Measurements from ENCODE around the gene SOX9. TPM values are rescaled to one million over a fixed set of nuclear protein-coding genes. Genes with fewer than 3 reads are reported as not detected.

Gene SOX9
- 10.9 TPM for polyA plus RNA-seq (2013, experiment 1 of 2)
- polyA plus RNA-seq (2013, experiment 2 of 2) = 18.8 TPM

- Histone ChIP-seq H3K27me3 (ENCODE audit: insufficient read depth, low read length) (peaks cover 83% of the 10 kb centered on the region), H3K4me1 (ENCODE audit: insufficient read depth, low read length) (peaks cover 34% of the 10 kb centered on the region), H3K27ac (ENCODE audit: low read depth, low read length) (no peak within 1 kb of the TSS), H3K4me3 (ENCODE audit: low read length) (peak within 1 kb of the TSS; percentile 79), H3K9me3 (ENCODE audit: insufficient read depth, low read depth, low read length) (no peaks in the 10 kb centered on the region), H3K9ac (ENCODE audit: low read depth, low read length) (peak within 1 kb of the TSS; percentile 55), H3K36me3 (ENCODE audit: insufficient read depth, low read length) (peaks cover 7% of the 10 kb centered on the region; the same call in 1 of the 2 replicates)
- WGBS = 0% methylated on average over 21 of the region's 27 CpGs
Measured at GRCh38 chr17:72120642-72121163, at the start of gene SOX9. TSS of gene SOX9 (plus strand) at chr17:72121020. CDS start at chr17:72121392, 372 bp downstream.

DNA sequence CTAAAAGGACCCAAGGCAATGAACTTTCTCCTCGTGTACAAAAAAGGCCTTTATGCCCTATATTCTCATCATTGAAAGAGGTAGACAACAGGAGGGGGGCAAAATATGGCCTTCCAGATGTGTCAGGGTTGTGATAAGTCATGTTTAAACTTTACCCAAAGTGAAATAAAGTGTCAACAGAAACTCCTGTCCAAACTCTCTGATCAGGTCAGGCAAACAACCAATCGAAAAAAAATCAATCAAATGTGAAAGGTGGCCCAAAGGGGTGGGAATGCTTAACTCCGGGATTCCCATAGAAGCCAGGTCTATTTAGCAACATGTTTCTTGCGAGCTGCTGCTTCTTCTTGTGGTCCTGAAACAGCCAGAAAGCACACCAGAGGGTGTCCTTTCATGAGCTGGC lies 49.5 kb upstream of the SOX9 start:
- Histone ChIP-seq H3K36me3 (ENCODE audit: insufficient read depth, low read length) (no peaks in the 10 kb centered on the region), H3K4me1 (ENCODE audit: insufficient read depth, low read length) (no peaks in the 10 kb centered on the region), H3K9me3 (ENCODE audit: insufficient read depth, low read depth, low read length) (no peaks in the 10 kb centered on the region), H3K9ac (ENCODE audit: low read depth, low read length) (no peak overlapping the region), H3K4me3 (ENCODE audit: low read length) (no peak overlapping the region), H3K27me3 (ENCODE audit: insufficient read depth, low read length) (no peaks in the 10 kb centered on the region), H3K27ac (ENCODE audit: low read depth, low read length) (no peak overlapping the region)
- 86% methylated on average over 4 of the region's 4 CpGs for WGBS

GRCh38 chr17:72075995-72076677 lies 44.7 kb upstream of the SOX9 start:
- no peaks in the 10 kb centered on the region for H3K9me3 ChIP-seq (ENCODE audit: insufficient read depth, low read depth, low read length)
- H3K27me3 ChIP-seq (ENCODE audit: insufficient read depth, low read length) = no peaks in the 10 kb centered on the region
- no peak overlapping the region for H3K4me3 ChIP-seq (ENCODE audit: low read length)
- 89% methylated on average over 7 of the region's 7 CpGs for WGBS
- H3K27ac ChIP-seq (ENCODE audit: low read depth, low read length) = no peak overlapping the region
- no peak overlapping the region for H3K9ac ChIP-seq (ENCODE audit: low read depth, low read length)
- H3K36me3 ChIP-seq (ENCODE audit: insufficient read depth, low read length) = no peaks in the 10 kb centered on the region
- no peaks in the 10 kb centered on the region for H3K4me1 ChIP-seq (ENCODE audit: insufficient read depth, low read length)

DNA sequence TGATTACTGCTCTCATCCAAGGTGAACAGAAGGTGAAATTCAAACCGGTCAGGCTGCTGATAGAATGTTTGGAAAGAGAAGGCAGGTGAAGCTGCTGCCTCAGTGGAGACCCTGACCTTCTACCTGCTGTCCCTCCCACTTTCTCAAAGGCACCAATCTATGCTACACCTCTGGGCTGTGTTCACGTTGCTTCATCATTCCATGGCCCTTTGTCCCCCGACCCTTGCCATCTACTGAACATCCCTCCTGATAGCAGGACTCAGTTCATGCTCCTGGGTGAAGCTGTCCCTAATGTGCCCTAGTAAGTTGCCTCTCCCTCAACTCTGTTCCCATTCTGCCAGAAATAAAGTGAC lies 44.2 kb upstream of the SOX9 start:
- Histone ChIP-seq H3K27me3 (ENCODE audit: insufficient read depth, low read length) (no peaks in the 10 kb centered on the region), H3K4me3 (ENCODE audit: low read length) (no peak overlapping the region), H3K27ac (ENCODE audit: low read depth, low read length) (no peak overlapping the region), H3K9ac (ENCODE audit: low read depth, low read length) (no peak overlapping the region), H3K36me3 (ENCODE audit: insufficient read depth, low read length) (no peaks in the 10 kb centered on the region), H3K4me1 (ENCODE audit: insufficient read depth, low read length) (no peaks in the 10 kb centered on the region), H3K9me3 (ENCODE audit: insufficient read depth, low read depth, low read length) (no peaks in the 10 kb centered on the region)
- WGBS = 92% methylated on average over 3 of the region's 3 CpGs

DNA sequence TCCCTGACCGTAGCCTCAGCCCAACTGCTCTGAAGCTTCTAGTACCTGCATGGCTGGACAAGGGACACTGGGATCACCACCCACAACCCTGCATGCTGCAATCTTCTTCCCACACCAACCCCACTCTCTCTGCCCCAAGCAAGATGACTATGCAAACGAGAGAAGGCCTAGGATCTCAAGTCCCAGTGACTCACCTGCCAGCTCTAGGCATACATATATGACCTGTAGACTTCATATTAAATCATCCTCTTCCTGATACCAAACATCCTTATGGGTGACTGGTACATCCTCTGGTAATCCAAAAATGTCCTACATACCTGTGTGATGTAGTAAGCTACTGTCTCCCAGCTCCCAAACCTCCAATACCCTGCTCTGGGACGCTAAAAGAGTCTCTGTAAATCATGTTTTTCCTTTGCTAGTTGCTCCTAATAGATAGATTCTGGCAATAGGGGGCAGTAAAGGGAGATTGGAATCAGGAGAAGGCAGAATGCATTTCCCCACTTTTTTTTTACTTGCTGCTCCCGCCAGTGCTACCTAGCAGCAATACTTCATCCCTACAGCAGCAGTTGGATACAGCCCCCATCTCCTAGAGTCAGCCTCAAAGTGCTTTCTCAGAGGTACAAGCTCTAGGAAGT lies 43.4 kb upstream of the SOX9 start:
- H3K9ac ChIP-seq (ENCODE audit: low read depth, low read length) = no peak overlapping the region
- WGBS = 88% methylated on average over 4 of the region's 4 CpGs
- H3K36me3 ChIP-seq (ENCODE audit: insufficient read depth, low read length) = no peaks in the 10 kb centered on the region
- H3K9me3 ChIP-seq (ENCODE audit: insufficient read depth, low read depth, low read length) = no peaks in the 10 kb centered on the region
- no peaks in the 10 kb centered on the region for H3K4me1 ChIP-seq (ENCODE audit: insufficient read depth, low read length)
- H3K27me3 ChIP-seq (ENCODE audit: insufficient read depth, low read length) = no peaks in the 10 kb centered on the region
- no peak overlapping the region for H3K4me3 ChIP-seq (ENCODE audit: low read length)
- no peak overlapping the region for H3K27ac ChIP-seq (ENCODE audit: low read depth, low read length)

- Histone ChIP-seq H3K9me3 (ENCODE audit: insufficient read depth, low read depth, low read length) (no peaks in the 10 kb centered on the region), H3K27me3 (ENCODE audit: insufficient read depth, low read length) (no peaks in the 10 kb centered on the region), H3K36me3 (ENCODE audit: insufficient read depth, low read length) (no peaks in the 10 kb centered on the region), H3K4me1 (ENCODE audit: insufficient read depth, low read length) (no peaks in the 10 kb centered on the region), H3K9ac (ENCODE audit: low read depth, low read length) (no peak overlapping the region), H3K4me3 (ENCODE audit: low read length) (no peak overlapping the region), H3K27ac (ENCODE audit: low read depth, low read length) (no peak overlapping the region)
- 83% methylated on average over 3 of the region's 3 CpGs for WGBS
Measured at GRCh38 chr17:72079700-72080099, 41.1 kb upstream of the SOX9 start.

GRCh38 chr17:72087876-72088275 lies 32.9 kb upstream of the SOX9 start:
- WGBS = 100% methylated on average over 1 of the region's 1 CpG
- Histone ChIP-seq H3K27ac (ENCODE audit: low read depth, low read length) (no peak overlapping the region), H3K9ac (ENCODE audit: low read depth, low read length) (no peak overlapping the region), H3K4me1 (ENCODE audit: insufficient read depth, low read length) (no peaks in the 10 kb centered on the region), H3K4me3 (ENCODE audit: low read length) (no peak overlapping the region), H3K9me3 (ENCODE audit: insufficient read depth, low read depth, low read length) (no peaks in the 10 kb centered on the region), H3K27me3 (ENCODE audit: insufficient read depth, low read length) (no peaks in the 10 kb centered on the region), H3K36me3 (ENCODE audit: insufficient read depth, low read length) (no peaks in the 10 kb centered on the region)

- H3K36me3 ChIP-seq (ENCODE audit: insufficient read depth, low read length) = no peaks in the 10 kb centered on the region
- H3K9ac ChIP-seq (ENCODE audit: low read depth, low read length) = no peak overlapping the region
- H3K27me3 ChIP-seq (ENCODE audit: insufficient read depth, low read length) = no peaks in the 10 kb centered on the region
- H3K4me3 ChIP-seq (ENCODE audit: low read length) = no peak overlapping the region
- H3K27ac ChIP-seq (ENCODE audit: low read depth, low read length) = no peak overlapping the region
- no peaks in the 10 kb centered on the region for H3K9me3 ChIP-seq (ENCODE audit: insufficient read depth, low read depth, low read length)
- WGBS = 91% methylated on average over 5 of the region's 7 CpGs
- H3K4me1 ChIP-seq (ENCODE audit: insufficient read depth, low read length) = peaks cover 6% of the 10 kb centered on the region; the same call in 1 of the 2 replicates
Measured at GRCh38 chr17:72089453-72089987, 31.3 kb upstream of the SOX9 start.

DNA sequence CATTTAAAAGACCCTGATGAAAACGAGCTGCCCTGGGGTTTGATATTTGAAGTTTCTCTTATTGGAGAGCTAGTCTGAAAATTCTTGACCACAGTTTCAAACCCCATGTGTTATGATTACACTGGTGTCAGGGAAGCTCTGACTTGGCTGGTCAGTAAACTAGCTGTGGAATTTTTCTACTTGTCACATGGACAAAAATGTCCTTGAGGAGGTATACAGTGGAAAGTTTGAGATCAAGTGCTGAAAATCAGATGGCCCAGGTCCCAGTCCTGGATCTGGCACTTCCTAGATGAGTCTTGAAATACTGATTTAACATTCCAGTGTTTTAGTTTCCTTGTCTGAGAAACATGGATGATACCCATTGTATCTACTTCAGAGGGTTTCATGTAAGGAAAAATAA lies 30.7 kb upstream of the SOX9 start:
- WGBS = 97% methylated on average over 1 of the region's 1 CpG

DNA sequence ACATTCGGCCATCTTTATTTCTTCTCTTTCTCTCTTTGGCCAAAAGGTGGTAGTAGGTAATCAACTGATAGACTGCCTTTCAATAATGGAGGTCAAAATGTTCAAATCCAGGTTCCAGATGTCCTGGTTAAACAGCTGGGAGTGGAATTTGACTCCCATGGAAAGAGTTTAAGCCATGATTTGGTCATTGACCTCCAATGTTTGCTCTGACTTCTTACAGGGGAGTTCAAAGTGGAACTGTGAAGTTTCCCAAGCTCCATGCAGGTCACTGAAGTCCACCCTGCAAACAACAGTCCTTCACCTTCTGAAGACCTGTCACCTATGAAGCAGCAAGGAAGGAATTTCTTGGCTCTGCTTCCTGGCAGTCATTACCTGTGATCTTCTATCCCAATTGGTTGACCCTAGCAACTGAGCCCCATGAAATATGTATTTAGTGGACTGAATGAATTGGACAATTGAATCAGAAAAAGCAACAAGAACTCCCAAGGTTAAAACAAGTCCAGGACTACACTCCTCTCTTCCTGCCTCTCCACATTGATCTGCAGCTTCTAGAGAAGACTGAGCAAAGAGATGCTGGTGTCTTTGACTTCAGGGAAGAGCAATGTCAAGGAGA lies 28.0 kb upstream of the SOX9 start:
- no peaks in the 10 kb centered on the region for H3K9me3 ChIP-seq (ENCODE audit: insufficient read depth, low read depth, low read length)
- H3K27me3 ChIP-seq (ENCODE audit: insufficient read depth, low read length) = no peaks in the 10 kb centered on the region
- no peak overlapping the region for H3K4me3 ChIP-seq (ENCODE audit: low read length)
- no peak overlapping the region for H3K9ac ChIP-seq (ENCODE audit: low read depth, low read length)
- peaks cover 6% of the 10 kb centered on the region; the same call in 1 of the 2 replicates for H3K4me1 ChIP-seq (ENCODE audit: insufficient read depth, low read length)
- WGBS = 100% methylated on average over 1 of the region's 1 CpG
- no peak overlapping the region for H3K27ac ChIP-seq (ENCODE audit: low read depth, low read length)
- H3K36me3 ChIP-seq (ENCODE audit: insufficient read depth, low read length) = no peaks in the 10 kb centered on the region

More for the DNA sequence above, 30.7 kb upstream of the SOX9 start:
- Histone ChIP-seq H3K9ac (ENCODE audit: low read depth, low read length) (no peak overlapping the region), H3K4me3 (ENCODE audit: low read length) (no peak overlapping the region), H3K9me3 (ENCODE audit: insufficient read depth, low read depth, low read length) (no peaks in the 10 kb centered on the region), H3K27ac (ENCODE audit: low read depth, low read length) (no peak overlapping the region), H3K27me3 (ENCODE audit: insufficient read depth, low read length) (no peaks in the 10 kb centered on the region), H3K36me3 (ENCODE audit: insufficient read depth, low read length) (no peaks in the 10 kb centered on the region), H3K4me1 (ENCODE audit: insufficient read depth, low read length) (peaks cover 6% of the 10 kb centered on the region; the same call in 1 of the 2 replicates)

GRCh38 chr17:72093707-72094106 lies 27.1 kb upstream of the SOX9 start:
- Histone ChIP-seq H3K36me3 (ENCODE audit: insufficient read depth, low read length) (no peaks in the 10 kb centered on the region), H3K9me3 (ENCODE audit: insufficient read depth, low read depth, low read length) (no peaks in the 10 kb centered on the region), H3K4me3 (ENCODE audit: low read length) (no peak overlapping the region), H3K4me1 (ENCODE audit: insufficient read depth, low read length) (peaks cover 6% of the 10 kb centered on the region; the same call in 1 of the 2 replicates), H3K27me3 (ENCODE audit: insufficient read depth, low read length) (no peaks in the 10 kb centered on the region), H3K27ac (ENCODE audit: low read depth, low read length) (no peak overlapping the region), H3K9ac (ENCODE audit: low read depth, low read length) (no peak overlapping the region)
- 58% methylated on average over 3 of the region's 3 CpGs for WGBS
